A549 (cell line): ENCODE measurements around the gene SENP5.

Experiments used
- CTCF ChIP-seq: fragments of >200 bp; sonication (Bioruptor Twin); formaldehyde crosslinking; IDR thresholded peaks from 3 replicates; pipeline ENCODE4 v1.5.1; 2016
- FOSB ChIP-seq: fragments of 250-450 bp; sonication (Bioruptor Pico); IDR thresholded peaks from 2 replicates; pipeline ENCODE4 v1.5.0; 2020; ENCODE audit warnings: mild to moderate bottlenecking, moderate library complexity
- RFX5 ChIP-seq: fragments of 450-650 bp; IDR thresholded peaks from 2 replicates; pipeline ENCODE4 v1.7.1; 2014; ENCODE audit warnings: antibody characterized with exemption, mild to moderate bottlenecking, moderate library complexity

GRCh38 chr3:196901768-196902167 is 34.0 kb downstream of the SENP5 start:
- no peak for TF ChIP-seq RFX5
- TF ChIP-seq CTCF: no peak
- no peak for TF ChIP-seq FOSB (CRISPR knock-in tag)
